DOHH2 (cell line): Measurements from ENCODE around the gene BANP.
A peak's percentile ranks its signal among the peaks of the same experiment; 100 is the strongest.
"Not testable (repeated sequence)": the region's sequence is repeated elsewhere in the genome, so short reads cannot be mapped to it uniquely, and the experiment has no call there.

Experiments used
- H3F3A ChIP-seq: fragments of 200-600 bp; sonication (generic), shearing (Covaris generic); 2 replicates; pipeline ENCODE4 v1.6.0; 2016; ENCODE audit warnings: antibody characterized with exemption, mild to moderate bottlenecking; ENCODE audit not compliant: control insufficient read depth, insufficient read depth
- H3K27ac ChIP-seq: fragments of 200-600 bp; sonication (generic); 2 replicates; pipeline ENCODE4 v1.5.1; 2014; ENCODE audit warnings: low read depth, mild to moderate bottlenecking, low read length, moderate library complexity
- H3K27me3 ChIP-seq: fragments of 200-600 bp; sonication (generic); 2 replicates; pipeline ENCODE4 v1.6.1; 2014; ENCODE audit warnings: mild to moderate bottlenecking, low read length, mixed read lengths; ENCODE audit not compliant: control insufficient read depth
- H3K36me3 ChIP-seq: fragments of 200-600 bp; sonication (generic); 2 replicates; pipeline ENCODE4 v1.6.1; 2014; ENCODE audit warnings: mild to moderate bottlenecking, low read length, moderate library complexity, mixed read lengths; ENCODE audit not compliant: control insufficient read depth
- H3K4me1 ChIP-seq: fragments of 200-600 bp; sonication (generic); 2 replicates; pipeline ENCODE4 v1.6.1; 2014; ENCODE audit warnings: mild to moderate bottlenecking, low read length, mixed read lengths; ENCODE audit not compliant: control insufficient read depth
- H3K4me2 ChIP-seq: fragments of 200-600 bp; sonication (generic); 2 replicates; pipeline ENCODE4 v1.6.0; 2014; ENCODE audit warnings: mild to moderate bottlenecking, low read length, moderate library complexity
- H3K4me3 ChIP-seq: fragments of 200-600 bp; sonication (generic); 2 replicates; pipeline ENCODE4 v1.5.1; 2014; ENCODE audit warnings: mild to moderate bottlenecking, low read length, mixed read lengths
- H3K79me2 ChIP-seq: fragments of 200-600 bp; sonication (generic); 2 replicates; pipeline ENCODE4 v1.6.1; 2014; ENCODE audit warnings: mild to moderate bottlenecking, low read length, mixed read lengths; ENCODE audit not compliant: control insufficient read depth
- H3K9me2 ChIP-seq: fragments of 200-600 bp; sonication (generic); replicated peaks from 2 replicates; pipeline ENCODE4 v1.6.1; 2014; ENCODE audit warnings: mild to moderate bottlenecking, low read length, mixed read lengths; ENCODE audit not compliant: control insufficient read depth
- H3K9me3 ChIP-seq: fragments of 200-600 bp; sonication (generic); 2 replicates; pipeline ENCODE4 v1.6.1; 2014; ENCODE audit warnings: antibody characterized with exemption, low read length, mixed read lengths; ENCODE audit not compliant: control insufficient read depth, insufficient read depth
- H4K20me1 ChIP-seq: fragments of 200-600 bp; sonication (generic); 2 replicates; pipeline ENCODE4 v1.6.0; 2014; ENCODE audit warnings: low read depth, mild to moderate bottlenecking, antibody characterized with exemption, low read length, moderate library complexity; ENCODE audit not compliant: control insufficient read depth, insufficient read depth
- CTCF ChIP-seq: fragments of 200-600 bp; sonication (generic); IDR thresholded peaks from one replicate; pipeline ENCODE4 v1.5.1; 2014; ENCODE audit warnings: antibody characterized with exemption, mild to moderate bottlenecking, low read depth, low read length; ENCODE audit not compliant: poor library complexity, severe bottlenecking
- EZH2phosphoT487 ChIP-seq: fragments of 200-600 bp; sonication (generic); IDR thresholded peaks from 2 replicates; pipeline ENCODE4 v1.6.1; 2017; ENCODE audit warnings: borderline replicate concordance, mild to moderate bottlenecking, antibody characterized with exemption, low read length, moderate library complexity, mixed read lengths

Gene BANP

GRCh38 chr16:87982581-87983041 lies 31.4 kb downstream of the BANP start:
- Histone ChIP-seq H3F3A (no peaks in the 10 kb centered on the region), H3K4me3 (no peak overlapping the region), H3K79me2 (peaks cover 9% of the 10 kb centered on the region), H3K4me1 (no peaks in the 10 kb centered on the region), H3K27ac (no peak overlapping the region), H4K20me1 (no peaks in the 10 kb centered on the region), H3K4me2 (no peak overlapping the region), H3K27me3 (no peaks in the 10 kb centered on the region), H3K9me3 (no peaks in the 10 kb centered on the region), H3K9me2 (no peaks in the 10 kb centered on the region), H3K36me3 (peaks cover 44% of the 10 kb centered on the region)
- TF ChIP-seq CTCF: no peak
- TF ChIP-seq EZH2phosphoT487: no peak

- H3K9me3 ChIP-seq, H3K4me3 ChIP-seq, H3K4me2 ChIP-seq, H3K79me2 ChIP-seq, H3K4me1 ChIP-seq, H4K20me1 ChIP-seq, H3K27ac ChIP-seq, H3F3A ChIP-seq, H3K27me3 ChIP-seq, H3K9me2 ChIP-seq: not testable (repeated sequence)
- TF ChIP-seq CTCF: peak; percentile 23
- H3K36me3 ChIP-seq: peaks cover 44% of the 10 kb centered on the region
Observed at GRCh38 chr16:87983072-87983736, 32.0 kb downstream of the BANP start.

GRCh38 chr16:87983737-87984097 lies 32.5 kb downstream of the BANP start:
- H3K36me3 ChIP-seq: peaks cover 43% of the 10 kb centered on the region
- not testable (repeated sequence) for H3K9me3 ChIP-seq, H3F3A ChIP-seq, H3K27ac ChIP-seq, H3K4me2 ChIP-seq, H3K4me1 ChIP-seq, H3K4me3 ChIP-seq, H3K79me2 ChIP-seq, H3K9me2 ChIP-seq, H3K27me3 ChIP-seq, H4K20me1 ChIP-seq

- not testable (repeated sequence) for H3K4me2 ChIP-seq
- H3K36me3 ChIP-seq: peaks cover 44% of the 10 kb centered on the region
Observed at GRCh38 chr16:87984180-87984579, 32.9 kb downstream of the BANP start.

More at GRCh38 chr16:87984180-87984579, 32.9 kb downstream of the BANP start:
- H3K79me2 ChIP-seq, H3K4me1 ChIP-seq, H3K4me3 ChIP-seq, H3K27me3 ChIP-seq, H3K9me3 ChIP-seq, H3K9me2 ChIP-seq, H3F3A ChIP-seq, H4K20me1 ChIP-seq, H3K27ac ChIP-seq: not testable (repeated sequence)
